RPMI7951 (cell line): ENCODE measurements around the gene UEVLD. TPM values are rescaled to one million over a fixed set of nuclear protein-coding genes. Genes with fewer than 3 reads are reported as not detected.
A peak's percentile ranks its signal among the peaks of the same experiment; 100 is the strongest.
"Not testable (repeated sequence)": the region's sequence is repeated elsewhere in the genome, so short reads cannot be mapped to it uniquely, and the experiment has no call there.

Source experiments
- DNase-seq: peaks from one replicate; pipeline ENCODE4 v3.0.0-alpha.2; 2012; ENCODE audit warnings: low read depth
- total RNA-seq: library from RNA; depleted of rRNA; stranded (reverse); fragments of >200 nt; shearing (Covaris generic); gene quantifications from 2 replicates; pipeline ENCODE4 v1.2.3, GENCODE V29; 2014; rRNA removed

The UEVLD gene
- total RNA-seq: 26.4 and 27.9 TPM in 2 replicates

GRCh38 chr11:18588297-18589252 is at the start of gene UEVLD:
Gene UEVLD, minus strand, starts transcription at chr11:18588734. Its CDS starts 80 bp downstream, at chr11:18588654.
- peak; percentile 89 for DNase-seq

- DNase-seq: peak; percentile 98
Observed at GRCh38 chr11:18634140-18635032, 45.9 kb upstream of the UEVLD start, which contains the start of gene SPTY2D1. Gene SPTY2D1, minus strand, starts transcription at chr11:18634342. Its CDS starts 85 bp downstream, at chr11:18634257.

- peak; percentile 61 for DNase-seq
Observed at GRCh38 chr11:18633256-18634139, 45.0 kb upstream of the UEVLD start.

- DNase-seq: no peak
Observed at GRCh38 chr11:18632841-18633240, 44.3 kb upstream of the UEVLD start.

GRCh38 chr11:18624161-18624560 is 35.6 kb upstream of the UEVLD start:
- no peak for DNase-seq

- DNase-seq: no peak
Observed at GRCh38 chr11:18623707-18624106, 35.2 kb upstream of the UEVLD start.

GRCh38 chr11:18618342-18619025 is 29.9 kb upstream of the UEVLD start:
- no peak for DNase-seq

- peak; percentile 23 for DNase-seq
Observed at GRCh38 chr11:18617688-18618341, 29.3 kb upstream of the UEVLD start.

- DNase-seq: no peak
Observed at GRCh38 chr11:18615628-18616392, 27.3 kb upstream of the UEVLD start.

- DNase-seq: no peak
Observed at GRCh38 chr11:18614667-18615066, 26.1 kb upstream of the UEVLD start.

GRCh38 chr11:18612394-18612793 is 23.9 kb upstream of the UEVLD start:
- DNase-seq: no peak

- no peak for DNase-seq
Observed at GRCh38 chr11:18611196-18611595, 22.7 kb upstream of the UEVLD start.

- DNase-seq: no peak
Observed at GRCh38 chr11:18608376-18608775, 19.8 kb upstream of the UEVLD start.

- no peak for DNase-seq
Observed at GRCh38 chr11:18600915-18601569, 12.5 kb upstream of the UEVLD start.

GRCh38 chr11:18599739-18600230 is 11.3 kb upstream of the UEVLD start, which contains the start of gene MISFA:
Gene MISFA, plus strand, starts transcription at chr11:18599789. Its CDS starts 140 bp downstream, at chr11:18599929.
- DNase-seq: no peak

GRCh38 chr11:18594999-18595749 is 6.6 kb upstream of the UEVLD start:
- no peak for DNase-seq

GRCh38 chr11:18594088-18594487 is 5.6 kb upstream of the UEVLD start:
- DNase-seq: not testable (repeated sequence)

GRCh38 chr11:18590571-18590970 is 2.0 kb upstream of the UEVLD start:
- no peak for DNase-seq
